Prostate gland (tissue), 2 donors: ENCODE measurements around the gene FHL5.

Experiments
- CTCF ChIP-seq, 4 experiments: fragments of 200-600 bp in 2 of 4; fragments of 450-650 bp in 2 of 4; sonication (generic) in 2 of 4; IDR thresholded peaks; 1 replicate in 3 of 4; 2 replicates in 1 of 4; pipeline ENCODE4 v1.5.1; 2016 to 2019; ENCODE audit warnings: antibody characterized with exemption in 4 of 4, mild to moderate bottlenecking in 2 of 4, moderate library complexity in 2 of 4
- POLR2A ChIP-seq: fragments of 450-650 bp; IDR thresholded peaks from one replicate; pipeline ENCODE4 v1.6.1; 2016; ENCODE audit warnings: antibody characterized with exemption, mild to moderate bottlenecking
- POLR2AphosphoS5 ChIP-seq: sonication (generic); formaldehyde crosslinking; IDR thresholded peaks from one replicate; pipeline ENCODE4 v1.6.1; 2017; ENCODE audit warnings: antibody characterized with exemption

- TF ChIP-seq CTCF (IDR thresholded peaks at IDR 0.05) (no peak), POLR2A (no peak), POLR2AphosphoS5 (no peak)
These were observed 89.6 kb downstream of the FHL5 start for GRCh38 chr6:96652552-96652951.
